ENCODE results near the gene FAM32A. TPM values are rescaled to one million over a fixed set of nuclear protein-coding genes. Genes with fewer than 3 reads are reported as not detected.

Gene FAM32A
- polyA plus RNA-seq, 1 experiment = 156 TPM

DNA sequence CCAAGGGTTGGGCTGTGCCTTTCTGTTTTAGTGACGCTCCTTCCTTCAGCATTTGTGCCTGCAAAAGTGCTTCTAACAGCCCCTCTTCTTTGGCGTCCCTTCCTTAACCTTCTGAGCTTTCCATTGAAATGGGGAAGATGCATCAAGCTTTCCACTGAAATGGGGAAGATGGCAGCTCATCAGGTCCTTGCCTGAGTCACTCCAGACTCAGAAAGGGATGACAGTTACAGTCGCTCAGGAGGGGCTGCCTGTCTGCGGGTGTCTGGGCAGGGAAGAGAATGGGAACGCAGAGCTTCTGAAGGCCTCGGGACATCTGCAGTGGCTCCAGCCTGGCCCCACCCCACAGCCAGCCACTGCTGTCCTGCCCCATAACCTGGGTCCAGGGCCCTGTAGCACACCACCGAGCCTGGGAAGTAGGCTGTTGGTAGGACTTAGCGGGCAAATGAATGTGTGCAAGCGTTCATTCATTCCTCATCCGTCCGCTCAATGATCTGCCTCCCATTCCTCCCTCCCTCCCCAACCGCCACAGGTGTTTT lies 22.3 kb downstream of the FAM32A start:
- Histone ChIP-seq H3K27me3 (ENCODE audit: control insufficient read depth, insufficient read depth, low read length) (no peaks in the 10 kb centered on the region), H3K4me3 (ENCODE audit: low read depth, low read length) (no peak overlapping the region), H3K36me3 (ENCODE audit: control insufficient read depth, insufficient read depth, low read length) (peaks cover 31% of the 10 kb centered on the region)
- DNase-seq (ENCODE audit: low read depth) = no peak
- ChIA-PET POLR2A (no interaction called here), CTCF (interaction anchor here (1.2 kb wide), 1 partner anchor 175 kb away, joined by 4 read pairs; no protein-coding TSS in a partner anchor)
- no peak for TF ChIP-seq CTCF (IDR thresholded peaks at IDR 0.05; ENCODE audit: insufficient read depth, low read depth, low read length)

DNA sequence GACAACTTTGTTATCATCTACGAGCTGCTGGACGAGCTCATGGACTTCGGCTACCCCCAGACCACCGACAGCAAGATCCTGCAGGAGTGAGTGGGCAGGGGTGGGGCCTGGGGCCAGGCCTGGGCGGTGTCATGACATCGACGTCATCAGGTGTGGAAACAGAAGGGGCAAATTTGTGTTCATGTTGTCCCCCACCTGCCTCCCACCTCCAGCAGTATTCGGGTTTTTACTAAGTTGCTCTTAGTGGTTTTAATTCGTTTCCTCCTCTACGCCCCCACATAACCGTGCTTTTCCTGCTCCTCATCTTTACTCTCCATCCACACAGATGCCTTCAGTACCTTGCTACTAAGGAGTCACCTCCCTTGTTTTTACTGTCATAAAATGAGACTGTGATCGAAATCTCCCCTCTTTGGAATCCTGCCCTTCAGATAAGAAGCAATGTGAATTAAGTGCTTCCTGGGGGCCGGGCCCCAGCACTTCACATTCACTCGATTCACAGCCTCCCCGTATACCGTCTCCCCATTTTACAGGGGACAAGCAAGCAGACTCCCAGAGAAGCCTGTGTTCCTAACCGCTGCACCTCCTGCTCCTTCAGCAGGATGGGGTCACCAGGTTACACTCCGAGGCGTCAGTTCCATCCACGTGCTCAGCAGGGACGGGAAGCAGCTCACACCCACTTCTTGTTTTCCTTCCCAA lies 23.0 kb downstream of the FAM32A start:
- POLR2A ChIA-PET = no interaction called here
- TF ChIP-seq CTCF (IDR thresholded peaks at IDR 0.05; ENCODE audit: insufficient read depth, low read depth, low read length) = no peak
- Histone ChIP-seq H3K36me3 (ENCODE audit: control insufficient read depth, insufficient read depth, low read length) (peaks cover 29% of the 10 kb centered on the region), H3K4me3 (ENCODE audit: low read depth, low read length) (no peak overlapping the region), H3K27me3 (ENCODE audit: control insufficient read depth, insufficient read depth, low read length) (no peaks in the 10 kb centered on the region)
- CTCF ChIA-PET = no interaction called here
- no peak for DNase-seq (ENCODE audit: low read depth)

GRCh38 chr19:16208847-16209665 lies 23.8 kb downstream of the FAM32A start:
- peaks cover 23% of the 10 kb centered on the region for H3K36me3 ChIP-seq (ENCODE audit: control insufficient read depth, insufficient read depth, low read length)
- CTCF ChIA-PET = no interaction called here
- no peaks in the 10 kb centered on the region for H3K27me3 ChIP-seq (ENCODE audit: control insufficient read depth, insufficient read depth, low read length)
- POLR2A ChIA-PET = no interaction called here
- no peak overlapping the region for H3K4me3 ChIP-seq (ENCODE audit: low read depth, low read length)
- no peak for DNase-seq (ENCODE audit: low read depth)
- TF ChIP-seq CTCF (IDR thresholded peaks at IDR 0.05; ENCODE audit: insufficient read depth, low read depth, low read length) = no peak

GRCh38 chr19:16210168-16210567 lies 25.0 kb downstream of the FAM32A start:
- Histone ChIP-seq H3K36me3 (ENCODE audit: control insufficient read depth, insufficient read depth, low read length) (peaks cover 18% of the 10 kb centered on the region), H3K27me3 (ENCODE audit: control insufficient read depth, insufficient read depth, low read length) (no peaks in the 10 kb centered on the region), H3K4me3 (ENCODE audit: low read depth, low read length) (no peak overlapping the region)
- POLR2A ChIA-PET = no interaction called here
- DNase-seq (ENCODE audit: low read depth) = no peak
- CTCF ChIA-PET = no interaction called here
- TF ChIP-seq CTCF (IDR thresholded peaks at IDR 0.05; ENCODE audit: insufficient read depth, low read depth, low read length) = no peak

GRCh38 chr19:16213076-16213475 lies 27.9 kb downstream of the FAM32A start:
- ChIA-PET CTCF (interaction anchor here (1.3 kb wide), 1 partner anchor 170 kb away, joined by 3 read pairs; no protein-coding TSS in a partner anchor), POLR2A (no interaction called here)
- no peaks in the 10 kb centered on the region for H3K27me3 ChIP-seq (ENCODE audit: control insufficient read depth, insufficient read depth, low read length)
- H3K36me3 ChIP-seq (ENCODE audit: control insufficient read depth, insufficient read depth, low read length) = peaks cover 13% of the 10 kb centered on the region
- DNase-seq (ENCODE audit: low read depth) = no peak
- no peak for TF ChIP-seq CTCF (IDR thresholded peaks at IDR 0.05; ENCODE audit: insufficient read depth, low read depth, low read length)
- no peak overlapping the region for H3K4me3 ChIP-seq (ENCODE audit: low read depth, low read length)

All from BJ (cell line).